ENCODE measurements around the gene TMC6.

DNA sequence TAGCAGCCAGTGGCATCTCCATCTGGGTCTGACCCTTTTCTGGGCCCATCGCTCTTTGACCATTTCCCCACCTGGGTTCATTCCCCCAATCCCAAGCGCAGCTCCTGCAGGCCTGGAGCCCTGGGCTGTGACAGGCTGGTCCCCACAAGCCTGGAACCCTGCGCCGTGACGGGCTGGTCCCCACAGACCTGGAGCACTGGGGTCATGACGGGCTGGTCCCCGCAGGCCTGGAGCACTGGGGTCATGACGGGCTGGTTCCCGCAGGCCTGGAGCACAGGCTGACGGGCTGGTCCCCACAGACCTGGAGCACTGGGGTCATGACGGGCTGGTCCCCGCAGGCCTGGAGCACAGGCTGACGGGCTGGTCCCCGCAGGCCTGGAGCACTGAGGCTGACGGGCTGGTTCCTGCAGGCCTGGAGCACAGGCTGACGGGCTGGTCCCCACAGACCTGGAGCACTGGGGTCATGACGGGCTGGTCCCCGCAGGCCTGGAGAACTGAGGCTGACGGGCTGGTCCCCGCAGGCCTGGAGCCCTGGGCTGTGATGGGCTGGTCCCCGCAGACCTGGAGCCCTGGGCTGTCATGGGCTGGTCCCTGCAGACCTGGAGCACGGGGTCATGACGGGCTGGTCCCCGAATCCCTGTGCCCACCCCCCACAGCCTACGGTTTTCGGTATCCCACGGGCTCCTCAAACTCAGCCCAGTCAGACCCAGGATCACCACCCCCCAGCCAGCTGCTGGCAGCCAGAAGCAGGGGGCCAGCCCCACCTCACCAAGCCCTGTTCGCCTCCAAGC lies 16.6 kb downstream of the TMC6 start:
- no peak for TF ChIP-seq RAD21 (IDR thresholded peaks at IDR 0.05; ENCODE audit: low read length)
- TF ChIP-seq, protein P1, sequence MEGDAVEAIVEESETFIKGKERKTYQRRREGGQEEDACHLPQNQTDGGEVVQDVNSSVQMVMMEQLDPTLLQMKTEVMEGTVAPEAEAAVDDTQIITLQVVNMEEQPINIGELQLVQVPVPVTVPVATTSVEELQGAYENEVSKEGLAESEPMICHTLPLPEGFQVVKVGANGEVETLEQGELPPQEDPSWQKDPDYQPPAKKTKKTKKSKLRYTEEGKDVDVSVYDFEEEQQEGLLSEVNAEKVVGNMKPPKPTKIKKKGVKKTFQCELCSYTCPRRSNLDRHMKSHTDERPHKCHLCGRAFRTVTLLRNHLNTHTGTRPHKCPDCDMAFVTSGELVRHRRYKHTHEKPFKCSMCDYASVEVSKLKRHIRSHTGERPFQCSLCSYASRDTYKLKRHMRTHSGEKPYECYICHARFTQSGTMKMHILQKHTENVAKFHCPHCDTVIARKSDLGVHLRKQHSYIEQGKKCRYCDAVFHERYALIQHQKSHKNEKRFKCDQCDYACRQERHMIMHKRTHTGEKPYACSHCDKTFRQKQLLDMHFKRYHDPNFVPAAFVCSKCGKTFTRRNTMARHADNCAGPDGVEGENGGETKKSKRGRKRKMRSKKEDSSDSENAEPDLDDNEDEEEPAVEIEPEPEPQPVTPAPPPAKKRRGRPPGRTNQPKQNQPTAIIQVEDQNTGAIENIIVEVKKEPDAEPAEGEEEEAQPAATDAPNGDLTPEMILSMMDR (conservative IDR thresholded peaks at IDR 0.05; ENCODE audit: low read depth, low read length), result no peak
- TF ChIP-seq MXI1 (IDR thresholded peaks at IDR 0.05; ENCODE audit: borderline replicate concordance, low read depth, low read length), result no peak
- TF ChIP-seq USF2 (IDR thresholded peaks at IDR 0.05; ENCODE audit: low read depth, low read length), result no peak
- TF ChIP-seq CHD1 (IDR thresholded peaks at IDR 0.05; ENCODE audit: low read depth, low read length), result no peak
- no peak for TF ChIP-seq CEBPB (IDR thresholded peaks at IDR 0.05; ENCODE audit: low read depth, low read length)
- TF ChIP-seq POLR2A (IDR thresholded peaks at IDR 0.05; ENCODE audit: low read depth, low read length), result no peak
- TF ChIP-seq FOS (IDR thresholded peaks at IDR 0.05; ENCODE audit: low read depth, low read length), result no peak
- TF ChIP-seq MAZ (IDR thresholded peaks at IDR 0.05; ENCODE audit: borderline replicate concordance, low read depth, low read length), result no peak
- TF ChIP-seq ELK1 (IDR thresholded peaks at IDR 0.05; ENCODE audit: borderline replicate concordance, low read depth, low read length), result no peak

Data from IMR-90 (cell line).